Uterine smooth muscle cell (primary cell): Measurements from ENCODE around the gene UNC5B. TPM values are rescaled to one million over a fixed set of nuclear protein-coding genes. Genes with fewer than 3 reads are reported as not detected.

ENCODE experiments used
- total RNA-seq: library from RNA; depleted of rRNA; stranded (reverse); fragments of >200 nt; gene quantifications from 2 replicates; pipeline ENCODE4 v1.2.3, GENCODE V29; 2014

Gene UNC5B
- total RNA-seq: 11.2 and 51.4 TPM in 2 replicates

DNA sequence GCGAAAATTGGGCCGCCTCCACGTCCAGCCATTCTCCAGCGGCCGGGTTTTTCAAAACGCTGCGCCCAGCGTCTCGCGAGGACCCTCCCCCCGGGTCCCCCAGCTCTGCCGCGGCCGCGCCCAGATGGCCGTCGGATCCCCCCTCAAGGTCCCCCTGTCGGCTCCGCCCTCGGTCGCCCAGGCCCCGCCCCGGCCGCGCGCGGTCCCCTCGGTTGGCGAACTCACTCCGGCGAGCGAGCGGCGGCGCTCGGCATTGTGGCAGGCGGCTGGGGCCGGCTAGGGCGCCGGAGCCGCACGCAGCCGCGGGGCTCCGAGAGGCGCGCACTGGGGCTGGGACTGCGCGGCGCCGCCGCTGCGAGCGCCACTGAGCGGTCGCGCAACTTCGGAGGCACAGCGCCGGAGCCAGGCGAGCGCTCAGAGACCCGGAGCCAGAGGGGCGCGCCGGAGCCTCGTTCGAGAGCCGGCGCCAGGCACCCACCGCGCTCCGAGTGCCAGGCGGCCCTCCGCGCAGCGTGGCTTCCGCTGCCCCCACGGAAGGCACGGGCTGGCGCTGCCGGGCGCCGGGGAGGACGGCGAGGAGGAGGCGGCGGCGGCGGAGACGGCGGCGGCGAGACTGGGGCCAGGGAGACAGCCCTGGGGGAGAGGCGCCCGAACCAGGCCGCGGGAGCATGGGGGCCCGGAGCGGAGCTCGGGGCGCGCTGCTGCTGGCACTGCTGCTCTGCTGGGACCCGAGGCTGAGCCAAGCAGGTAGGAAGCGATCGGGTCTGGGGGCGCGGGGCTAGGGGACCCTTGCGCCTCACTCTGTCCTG lies at the start of gene UNC5B:
Gene UNC5B, plus strand, starts transcription at position 253 of the 809 bp plus-strand sequence. Its CDS starts 416 bp downstream, at position 669.

DNA sequence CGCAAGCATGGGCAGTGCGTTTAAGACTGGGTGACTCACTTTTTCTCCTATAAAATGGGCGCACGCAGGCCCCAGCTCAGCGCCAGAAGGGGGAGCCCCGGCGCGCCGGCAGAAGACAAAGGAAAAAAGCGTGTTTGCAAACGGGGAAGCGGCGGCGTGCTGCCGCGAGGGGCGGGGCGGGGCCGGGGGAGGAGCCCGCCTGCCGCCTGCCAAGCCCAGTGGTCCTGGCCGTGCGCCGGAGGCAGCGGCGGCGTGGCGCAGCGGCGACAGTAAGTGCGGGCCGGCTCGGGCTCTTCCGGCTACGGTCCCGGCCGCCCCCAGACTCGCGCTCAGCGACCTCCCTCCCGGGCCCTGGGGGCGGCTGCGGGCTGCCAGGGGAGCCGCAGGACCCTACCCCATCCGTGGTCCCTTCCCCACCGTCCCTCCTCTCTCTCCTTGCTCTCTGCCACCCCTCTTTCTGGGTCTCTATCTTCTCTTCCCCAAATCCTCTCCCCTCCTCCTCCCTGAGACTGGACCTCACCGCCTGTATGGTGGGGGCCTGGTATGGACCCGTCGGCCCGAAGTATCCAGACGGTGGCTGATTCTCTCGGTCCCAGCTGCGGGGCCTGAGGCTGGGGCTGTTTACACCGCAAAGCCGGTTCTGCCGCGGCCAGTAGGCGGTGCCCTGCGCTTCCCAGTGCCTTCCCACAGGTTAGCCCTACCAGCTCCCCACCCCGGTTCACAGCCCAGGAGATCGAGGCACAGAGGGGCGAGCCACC lies 106.9 kb downstream of the UNC5B start, which contains the start of gene SLC29A3:
Gene SLC29A3, plus strand, starts transcription at position 218 of the 758 bp plus-strand sequence. Its CDS starts 51 bp downstream, at position 269.

Other genes starting within 250 kb of the UNC5B start
- gene SLC29A3, start 106.7 kb downstream of the UNC5B start, total RNA-seq: 0.62 and 0.66 TPM in 2 replicates
- under 0.01 and 0.12 TPM in 2 replicates for gene CDH23, start 184.3 kb downstream of the UNC5B start, total RNA-seq